ENCODE results near the gene HPCAL1. TPM values are rescaled to one million over a fixed set of nuclear protein-coding genes. Genes with fewer than 3 reads are reported as not detected.
A peak's percentile ranks its signal among the peaks of the same experiment; 100 is the strongest.

HPCAL1 gene
- total RNA-seq: 102 and 110 TPM in 2 replicates

- Mint-ChIP-seq H3K27me3 (ENCODE audit: low read depth) (no peaks in the 10 kb centered on the region), H3K4me3 (ENCODE audit: low read depth) (peak within 1 kb of the TSS; percentile 98), H3K9me3 (peaks cover 4% of the 10 kb centered on the region), H3K4me1 (ENCODE audit: low read depth) (peaks cover 69% of the 10 kb centered on the region), H3K36me3 (ENCODE audit: low read depth) (peaks cover 11% of the 10 kb centered on the region), H3K27ac (peak within 1 kb of the TSS; percentile 89)
- intact Hi-C loops (cut with micrococcal nuclease): loop anchor here (1.0 to 10.0 kb wide), 3 partner anchors 30 to 352 kb away; no protein-coding TSS in a partner anchor
- peak; percentile 80 for DNase-seq (ENCODE audit: low spot score)
Observed at GRCh38 chr2:10302479-10303180, at the start of gene HPCAL1. Gene HPCAL1 (plus strand): TSS chr2:10302904. CDS start chr2:10419758, 116,854 bp downstream.

GRCh38 chr2:10253596-10254372 lies 48.9 kb upstream of the HPCAL1 start:
- peaks cover 13% of the 10 kb centered on the region for H3K27me3 Mint-ChIP-seq (ENCODE audit: low read depth)
- no peak for DNase-seq (ENCODE audit: low spot score)
- H3K9me3 Mint-ChIP-seq: peaks cover 13% of the 10 kb centered on the region
- no peak overlapping the region for H3K4me3 Mint-ChIP-seq (ENCODE audit: low read depth)
- peaks cover 2% of the 10 kb centered on the region for H3K4me1 Mint-ChIP-seq (ENCODE audit: low read depth)
- intact Hi-C loops (cut with micrococcal nuclease): no loop called here
- no peak overlapping the region for H3K27ac Mint-ChIP-seq
- no peaks in the 10 kb centered on the region for H3K36me3 Mint-ChIP-seq (ENCODE audit: low read depth)

GRCh38 chr2:10254373-10255188 lies 48.1 kb upstream of the HPCAL1 start:
- DNase-seq (ENCODE audit: low spot score): no peak
- Mint-ChIP-seq H3K27me3 (ENCODE audit: low read depth) (peaks cover 13% of the 10 kb centered on the region), H3K4me3 (ENCODE audit: low read depth) (no peak overlapping the region), H3K9me3 (peaks cover 13% of the 10 kb centered on the region), H3K36me3 (ENCODE audit: low read depth) (no peaks in the 10 kb centered on the region), H3K27ac (no peak overlapping the region), H3K4me1 (ENCODE audit: low read depth) (peaks cover 2% of the 10 kb centered on the region)
- intact Hi-C loops (cut with micrococcal nuclease): no loop called here

GRCh38 chr2:10255189-10256030 lies 47.3 kb upstream of the HPCAL1 start:
- Mint-ChIP-seq H3K4me3 (ENCODE audit: low read depth) (no peak overlapping the region), H3K27me3 (ENCODE audit: low read depth) (peaks cover 10% of the 10 kb centered on the region), H3K27ac (no peak overlapping the region), H3K9me3 (peaks cover 5% of the 10 kb centered on the region), H3K4me1 (ENCODE audit: low read depth) (peaks cover 2% of the 10 kb centered on the region), H3K36me3 (ENCODE audit: low read depth) (no peaks in the 10 kb centered on the region)
- intact Hi-C loops (cut with micrococcal nuclease): no loop called here
- no peak for DNase-seq (ENCODE audit: low spot score)

- peaks cover 7% of the 10 kb centered on the region for H3K27me3 Mint-ChIP-seq (ENCODE audit: low read depth)
- no peak for DNase-seq (ENCODE audit: low spot score)
- H3K36me3 Mint-ChIP-seq (ENCODE audit: low read depth): no peaks in the 10 kb centered on the region
- intact Hi-C loops (cut with micrococcal nuclease): no loop called here
- H3K4me3 Mint-ChIP-seq (ENCODE audit: low read depth): no peak overlapping the region
- no peaks in the 10 kb centered on the region for H3K9me3 Mint-ChIP-seq
- H3K4me1 Mint-ChIP-seq (ENCODE audit: low read depth): peaks cover 2% of the 10 kb centered on the region
- H3K27ac Mint-ChIP-seq: no peak overlapping the region
Observed at GRCh38 chr2:10256031-10256514, 46.6 kb upstream of the HPCAL1 start.

- H3K27me3 Mint-ChIP-seq (ENCODE audit: low read depth): peaks cover 7% of the 10 kb centered on the region
- H3K4me1 Mint-ChIP-seq (ENCODE audit: low read depth): peaks cover 2% of the 10 kb centered on the region
- no peak for DNase-seq (ENCODE audit: low spot score)
- H3K36me3 Mint-ChIP-seq (ENCODE audit: low read depth): no peaks in the 10 kb centered on the region
- no peak overlapping the region for H3K4me3 Mint-ChIP-seq (ENCODE audit: low read depth)
- H3K9me3 Mint-ChIP-seq: no peaks in the 10 kb centered on the region
- no peak overlapping the region for H3K27ac Mint-ChIP-seq
- intact Hi-C loops (cut with micrococcal nuclease): no loop called here
Observed at GRCh38 chr2:10256515-10257031, 46.1 kb upstream of the HPCAL1 start.

- Mint-ChIP-seq H3K36me3 (ENCODE audit: low read depth) (no peaks in the 10 kb centered on the region), H3K9me3 (no peaks in the 10 kb centered on the region), H3K4me1 (ENCODE audit: low read depth) (peaks cover 2% of the 10 kb centered on the region), H3K27me3 (ENCODE audit: low read depth) (peaks cover 5% of the 10 kb centered on the region), H3K27ac (no peak overlapping the region), H3K4me3 (ENCODE audit: low read depth) (no peak overlapping the region)
- intact Hi-C loops (cut with micrococcal nuclease): no loop called here
- DNase-seq (ENCODE audit: low spot score): no peak
Observed at GRCh38 chr2:10257036-10257435, 45.7 kb upstream of the HPCAL1 start.

GRCh38 chr2:10257500-10258147 lies 45.1 kb upstream of the HPCAL1 start:
- Mint-ChIP-seq H3K4me3 (ENCODE audit: low read depth) (no peak overlapping the region), H3K36me3 (ENCODE audit: low read depth) (no peaks in the 10 kb centered on the region), H3K4me1 (ENCODE audit: low read depth) (peaks cover 2% of the 10 kb centered on the region), H3K27me3 (ENCODE audit: low read depth) (peaks cover 10% of the 10 kb centered on the region), H3K9me3 (no peaks in the 10 kb centered on the region), H3K27ac (no peak overlapping the region)
- intact Hi-C loops (cut with micrococcal nuclease): no loop called here
- no peak for DNase-seq (ENCODE audit: low spot score)

GRCh38 chr2:10258326-10258725 lies 44.4 kb upstream of the HPCAL1 start:
- DNase-seq (ENCODE audit: low spot score): no peak
- no peak overlapping the region for H3K27ac Mint-ChIP-seq
- intact Hi-C loops (cut with micrococcal nuclease): no loop called here
- H3K4me1 Mint-ChIP-seq (ENCODE audit: low read depth): no peaks in the 10 kb centered on the region
- H3K36me3 Mint-ChIP-seq (ENCODE audit: low read depth): no peaks in the 10 kb centered on the region
- peaks cover 12% of the 10 kb centered on the region for H3K27me3 Mint-ChIP-seq (ENCODE audit: low read depth)
- no peaks in the 10 kb centered on the region for H3K9me3 Mint-ChIP-seq
- H3K4me3 Mint-ChIP-seq (ENCODE audit: low read depth): no peak overlapping the region

- Mint-ChIP-seq H3K27me3 (ENCODE audit: low read depth) (peaks cover 12% of the 10 kb centered on the region), H3K27ac (no peak overlapping the region), H3K4me1 (ENCODE audit: low read depth) (no peaks in the 10 kb centered on the region), H3K9me3 (no peaks in the 10 kb centered on the region), H3K36me3 (ENCODE audit: low read depth) (no peaks in the 10 kb centered on the region), H3K4me3 (ENCODE audit: low read depth) (no peak overlapping the region)
- intact Hi-C loops (cut with micrococcal nuclease): no loop called here
- no peak for DNase-seq (ENCODE audit: low spot score)
Observed at GRCh38 chr2:10258726-10259125, 44.0 kb upstream of the HPCAL1 start.

GRCh38 chr2:10260130-10260529 lies 42.6 kb upstream of the HPCAL1 start:
- H3K27me3 Mint-ChIP-seq (ENCODE audit: low read depth): peaks cover 14% of the 10 kb centered on the region
- intact Hi-C loops (cut with micrococcal nuclease): no loop called here
- DNase-seq (ENCODE audit: low spot score): no peak
- no peaks in the 10 kb centered on the region for H3K4me1 Mint-ChIP-seq (ENCODE audit: low read depth)
- H3K9me3 Mint-ChIP-seq: no peaks in the 10 kb centered on the region
- H3K27ac Mint-ChIP-seq: no peak overlapping the region
- no peak overlapping the region for H3K4me3 Mint-ChIP-seq (ENCODE audit: low read depth)
- H3K36me3 Mint-ChIP-seq (ENCODE audit: low read depth): no peaks in the 10 kb centered on the region
